G401.6 (cell line): Measurements from ENCODE around the gene FUZ.
"Not testable (repeated sequence)": the region's sequence is repeated elsewhere in the genome, so short reads cannot be mapped to it uniquely, and the experiment has no call there.

Source experiments
- FAIRE-seq: peaks from 2 replicates; lab custom pipeline; 2012; peaks lifted over from hg19 to GRCh38; lab: Jason Lieb, UNC

FUZ gene

DNA sequence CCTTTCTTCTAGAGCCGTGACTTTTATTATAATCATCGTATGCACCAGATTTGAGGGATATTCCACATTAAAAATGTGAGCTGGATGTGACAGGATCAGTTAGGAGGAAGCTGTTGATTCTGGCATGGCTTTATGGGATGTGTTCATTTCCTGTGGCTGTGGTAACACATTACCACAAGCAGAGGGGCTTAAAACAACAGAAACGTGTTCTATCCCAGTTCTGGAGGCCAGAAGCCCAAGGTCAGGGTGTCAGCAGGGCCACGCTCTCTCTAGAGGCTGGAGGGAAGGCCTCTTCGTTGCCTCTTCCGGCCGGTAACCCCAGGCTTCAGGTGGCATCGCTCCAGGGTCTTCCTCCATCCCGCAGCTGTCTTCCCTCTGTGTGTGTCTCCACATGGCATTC is 19.5 kb upstream of the FUZ start:
- no peak for FAIRE-seq

DNA sequence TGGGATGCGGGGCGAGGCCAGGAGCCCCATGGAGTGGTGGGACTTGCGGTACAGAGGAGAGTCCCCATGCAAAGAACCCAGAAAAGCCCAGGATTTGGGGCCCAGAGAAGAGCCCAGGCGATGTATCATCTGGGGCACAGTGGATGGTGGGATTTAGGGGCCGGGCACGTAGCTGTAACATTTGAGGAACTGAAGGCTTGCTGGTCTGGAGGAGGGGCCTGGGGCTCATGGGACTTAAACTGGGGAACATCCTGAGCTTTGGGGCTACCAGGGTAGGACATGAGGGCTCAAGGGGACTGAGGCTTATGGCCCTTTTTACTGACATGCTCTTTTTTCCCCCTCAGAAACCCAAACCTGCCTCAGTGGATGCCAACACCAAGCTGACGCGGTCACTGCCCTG is 18.5 kb upstream of the FUZ start:
- FAIRE-seq, result no peak

GRCh38 chr19:49830766-49831165 is 17.7 kb upstream of the FUZ start:
- FAIRE-seq, result no peak

DNA sequence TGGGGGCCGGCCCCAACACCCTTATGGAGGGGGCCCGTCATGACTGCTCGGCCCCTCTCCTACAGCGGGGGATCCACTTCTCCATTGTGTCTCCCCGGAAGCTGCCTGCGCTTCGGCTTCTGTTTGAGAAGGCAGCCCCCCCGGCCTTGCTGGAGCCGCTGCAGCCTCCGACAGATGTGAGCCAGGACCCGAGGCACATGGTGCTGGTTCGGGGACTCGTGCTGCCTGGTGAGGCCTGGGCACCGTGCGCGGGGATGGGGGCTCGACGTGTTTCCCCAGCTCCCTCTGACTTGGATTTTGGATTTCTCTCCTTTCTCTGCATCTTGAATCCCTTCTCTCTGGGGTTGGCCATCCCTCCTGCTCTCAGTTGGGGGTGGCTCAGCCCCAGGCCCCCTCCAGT is 16.6 kb upstream of the FUZ start:
- no peak for FAIRE-seq

DNA sequence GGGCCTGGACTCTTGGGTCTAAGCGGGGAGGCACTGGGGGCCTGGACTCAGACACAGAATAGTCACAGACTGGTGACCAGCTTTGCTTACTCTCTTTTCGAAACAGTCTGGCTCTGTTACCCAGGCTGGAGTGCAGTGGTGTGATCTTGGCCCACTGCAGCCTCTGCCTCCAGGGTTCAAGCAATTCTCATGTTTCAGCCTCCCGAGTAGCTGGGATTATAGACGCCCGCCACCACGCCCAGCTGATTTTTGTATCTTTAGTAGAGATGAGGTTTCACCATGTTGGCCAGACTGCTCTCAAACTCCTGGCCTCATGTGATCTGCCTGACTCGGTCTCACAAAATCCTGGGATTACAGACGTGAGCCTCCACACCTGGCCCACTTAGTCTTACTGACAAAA is 16.1 kb upstream of the FUZ start:
- FAIRE-seq, result no peak

DNA sequence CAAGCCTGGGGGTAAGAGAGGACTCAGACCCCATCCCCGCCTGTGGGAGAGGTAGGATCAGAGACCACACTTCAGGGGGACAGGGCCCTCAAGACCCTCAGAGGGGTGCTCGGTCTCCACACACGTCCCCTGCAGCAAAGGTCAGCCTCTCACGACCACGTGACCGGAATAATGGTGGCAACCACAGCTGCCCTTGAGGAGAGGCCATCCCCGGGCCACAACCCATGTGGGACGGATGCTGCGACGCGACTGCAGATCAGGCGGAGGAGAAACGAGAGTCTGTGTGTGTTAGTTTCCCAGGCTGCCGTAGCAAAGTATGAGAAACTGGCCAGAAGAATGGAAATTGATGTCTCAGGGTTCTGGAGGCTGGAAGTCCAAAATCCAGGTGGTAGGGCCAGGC is 13.9 kb upstream of the FUZ start:
- no peak for FAIRE-seq

DNA sequence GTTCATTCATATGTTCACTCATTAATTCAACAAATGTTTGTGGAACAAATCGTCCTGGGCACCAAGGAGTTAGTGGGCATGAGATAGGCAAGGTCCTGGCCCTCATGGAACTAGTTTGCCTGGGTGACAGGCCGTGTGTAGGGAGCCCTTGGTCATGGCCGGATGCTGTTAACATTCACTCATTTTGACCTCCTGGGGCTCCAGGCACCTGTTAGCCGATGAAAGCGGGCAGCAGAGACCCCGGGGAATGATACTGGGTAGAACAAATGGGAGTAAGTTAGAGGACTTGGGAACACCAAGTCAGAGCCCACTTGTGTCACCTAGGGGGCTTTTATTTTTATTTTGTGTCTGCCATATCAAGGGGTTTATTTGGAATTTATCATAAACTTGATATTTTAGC is 11.6 kb upstream of the FUZ start:
- FAIRE-seq, result no peak

DNA sequence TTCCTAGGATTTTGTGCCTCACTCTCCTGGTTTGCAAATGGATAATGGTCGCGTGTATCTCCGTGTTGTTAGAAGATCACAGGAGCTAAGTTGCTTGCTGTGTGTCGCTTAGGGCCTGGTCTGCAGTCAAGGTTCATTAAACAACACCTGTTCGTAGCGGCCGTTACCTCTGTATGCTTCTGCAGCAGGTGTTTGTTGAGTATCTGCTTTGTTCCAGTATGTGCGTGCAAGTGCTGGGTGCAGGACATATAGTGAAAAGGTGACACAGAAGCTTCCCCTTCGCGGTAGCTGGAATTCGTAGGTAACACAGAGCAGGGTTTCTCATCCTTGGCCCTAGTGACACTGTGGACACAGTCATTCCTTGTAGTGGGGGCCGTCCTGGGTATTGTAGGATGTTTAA is 10.4 kb upstream of the FUZ start:
- no peak for FAIRE-seq

DNA sequence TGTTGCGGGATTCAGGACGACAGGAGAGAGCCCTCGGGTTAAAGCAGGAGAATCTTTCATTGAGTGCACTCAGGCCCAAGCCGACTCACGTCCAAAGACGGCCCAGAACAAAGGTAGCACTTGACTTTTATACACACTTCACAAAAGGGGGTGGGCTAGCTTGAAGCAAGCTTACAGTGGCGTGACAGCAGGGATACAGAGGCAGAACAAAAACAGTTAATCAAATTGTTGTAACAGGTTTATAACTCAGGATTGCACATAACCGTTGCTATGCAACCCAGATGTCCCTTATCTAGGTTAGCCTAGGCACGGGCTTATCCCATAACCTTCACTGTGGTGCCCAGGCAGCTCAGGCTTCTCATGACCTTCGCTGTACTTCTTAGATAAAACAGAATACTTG is 7.0 kb upstream of the FUZ start:
- no peak for FAIRE-seq

GRCh38 chr19:49819452-49820115 is 6.5 kb upstream of the FUZ start:
- FAIRE-seq, result not testable (repeated sequence)

GRCh38 chr19:49818649-49819370 is 5.7 kb upstream of the FUZ start:
- FAIRE-seq, result no peak

DNA sequence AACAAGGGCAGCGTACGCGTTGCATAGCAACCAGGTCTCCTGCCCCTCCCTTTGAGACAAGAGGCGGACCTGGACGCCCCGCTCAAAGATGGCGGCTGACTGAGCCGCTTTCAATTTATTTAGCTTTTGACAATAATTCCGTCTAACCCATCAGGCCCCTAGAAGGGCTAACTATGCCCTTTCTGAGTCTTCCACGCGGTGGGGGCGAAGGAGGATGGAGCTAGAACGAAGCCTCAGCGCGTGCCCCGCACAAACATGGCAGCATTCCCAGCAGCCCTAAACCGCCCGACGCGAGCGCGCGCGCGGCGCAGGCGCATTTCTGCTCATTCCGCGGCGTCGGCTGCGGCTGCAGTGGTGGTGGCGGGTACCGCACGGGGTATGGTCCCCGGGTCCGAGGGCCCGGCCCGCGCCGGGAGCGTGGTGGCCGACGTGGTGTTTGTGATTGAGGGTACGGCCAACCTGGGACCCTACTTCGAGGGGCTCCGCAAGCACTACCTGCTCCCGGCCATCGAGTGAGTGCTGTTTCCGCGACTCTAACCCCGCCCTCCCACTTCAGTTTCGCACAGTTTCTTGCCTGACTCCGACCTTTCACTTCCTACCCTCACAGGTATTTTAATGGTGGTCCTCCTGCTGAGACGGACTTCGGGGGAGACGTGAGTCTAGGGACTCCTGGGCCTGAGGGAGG is 5.0 kb upstream of the FUZ start, which contains the start of gene MED25:
MED25 (plus strand) TSS at position 326 of the 685 bp plus-strand sequence; CDS start at position 379, 53 bp downstream.
- peak; percentile 23 for FAIRE-seq

DNA sequence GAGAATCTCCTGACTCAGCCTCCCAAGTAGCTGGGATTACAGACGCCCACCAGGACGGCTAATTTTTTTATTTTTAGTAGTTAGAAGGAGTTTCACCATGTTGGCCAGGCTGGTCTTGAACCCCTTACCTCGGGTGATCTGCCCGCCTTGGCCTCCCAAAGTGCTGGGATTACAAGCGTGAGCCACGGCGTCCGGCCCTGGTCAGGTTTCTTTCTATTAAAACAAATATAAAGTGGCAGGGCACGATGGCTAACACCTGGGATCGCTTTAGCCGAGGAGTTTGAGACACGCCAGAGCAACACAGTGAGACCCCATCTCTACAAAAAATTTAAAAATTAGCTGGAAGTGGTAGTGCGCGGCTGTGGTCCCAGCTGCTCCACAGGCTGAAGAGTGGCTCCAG is 3.5 kb upstream of the FUZ start:
- FAIRE-seq, result no peak

GRCh38 chr19:49814010-49814409 is 918 bp upstream of the FUZ start:
- no peak for FAIRE-seq

DNA sequence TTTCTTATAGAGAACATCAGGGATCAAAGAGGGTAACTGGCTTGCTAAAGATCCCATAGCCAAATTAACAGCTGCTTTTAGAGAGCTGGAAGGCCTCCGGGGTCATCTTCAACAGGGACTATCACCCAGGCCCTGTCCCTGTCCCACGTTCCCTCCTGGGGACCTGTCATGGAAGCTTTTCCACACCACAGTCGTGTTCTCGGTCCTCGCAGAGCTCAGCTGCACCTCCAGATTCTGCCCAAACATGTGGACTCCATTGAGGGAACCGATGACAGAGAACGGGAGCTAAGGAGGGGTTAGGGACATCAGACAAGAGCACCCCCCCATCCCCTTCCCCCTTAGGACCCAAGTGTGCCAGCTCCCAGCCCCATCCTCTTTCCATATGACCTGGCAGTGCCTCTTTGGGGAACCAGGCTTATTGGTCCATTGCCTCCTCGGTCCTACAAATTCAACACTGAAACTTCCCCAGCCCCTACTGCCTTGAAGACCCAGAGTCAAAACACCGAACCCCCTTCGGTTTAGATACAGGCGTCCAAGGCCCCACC is 568 bp downstream of the FUZ start:
- no peak for FAIRE-seq

DNA sequence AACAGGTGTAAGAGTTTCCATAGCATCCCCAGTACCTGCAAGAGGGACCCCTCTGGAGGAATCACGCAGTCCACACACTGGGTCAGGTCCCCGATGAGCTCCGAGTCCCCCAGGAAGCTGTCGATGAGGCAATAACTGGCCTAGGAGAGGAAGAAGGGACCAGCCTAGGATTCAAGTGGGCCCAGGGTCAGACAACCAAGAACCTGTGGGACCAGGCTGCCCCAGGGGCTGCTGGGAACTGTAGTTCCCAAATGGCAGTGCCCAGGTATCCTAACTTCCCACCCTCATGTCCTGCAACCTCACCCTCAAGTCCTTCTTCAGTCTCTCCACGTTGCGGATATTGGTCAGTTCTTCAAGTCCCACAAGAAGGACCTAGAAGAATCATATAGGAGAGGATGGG is 1.8 kb downstream of the FUZ start:
- FAIRE-seq, result no peak

DNA sequence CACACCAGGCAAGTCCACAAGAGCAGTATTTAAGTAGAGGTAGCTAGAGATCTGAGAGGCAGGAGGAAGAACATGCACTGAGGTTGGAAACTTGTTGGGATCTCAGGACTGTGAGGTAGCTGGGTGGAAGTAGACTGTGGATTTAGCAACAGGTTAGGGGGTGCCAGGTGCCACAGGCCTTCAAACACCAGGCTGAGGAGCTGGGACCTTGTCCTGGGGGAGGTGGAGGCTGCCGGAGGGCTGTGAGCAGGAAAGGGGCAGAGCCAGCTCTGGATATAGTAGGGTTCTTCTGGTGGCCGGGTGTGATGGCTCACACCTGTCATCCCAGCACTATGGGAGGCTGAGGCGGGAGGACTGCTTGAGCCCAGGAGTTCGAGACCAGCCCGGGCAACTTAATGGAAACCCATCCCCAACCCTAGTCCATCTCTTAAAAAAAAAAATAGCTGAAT is 3.1 kb downstream of the FUZ start:
- no peak for FAIRE-seq

GRCh38 chr19:49809160-49809940 is 3.7 kb downstream of the FUZ start:
- no peak for FAIRE-seq

DNA sequence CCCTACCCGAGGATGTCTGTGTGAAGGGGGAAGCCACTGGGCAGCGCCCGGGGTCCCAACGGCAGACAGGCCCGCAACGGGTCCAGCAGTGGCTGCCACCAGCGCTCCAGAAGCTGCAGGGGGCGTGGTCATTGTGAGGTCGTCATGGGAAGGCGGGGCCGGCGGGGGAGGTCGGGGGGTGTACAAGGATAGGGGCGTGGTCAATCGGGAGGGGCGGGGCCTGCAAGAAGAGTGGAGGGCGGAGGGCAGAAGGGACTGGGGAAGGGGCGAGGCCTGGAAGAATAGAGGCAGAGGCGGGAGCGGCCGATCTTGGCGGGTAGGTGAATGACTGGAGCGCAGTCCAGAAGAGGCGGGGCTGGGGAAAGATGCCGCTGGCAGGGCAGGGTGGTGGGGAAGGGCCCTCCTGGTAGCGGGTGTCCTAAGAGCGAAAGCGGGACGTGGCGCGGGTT is 4.4 kb downstream of the FUZ start:
- no peak for FAIRE-seq

DNA sequence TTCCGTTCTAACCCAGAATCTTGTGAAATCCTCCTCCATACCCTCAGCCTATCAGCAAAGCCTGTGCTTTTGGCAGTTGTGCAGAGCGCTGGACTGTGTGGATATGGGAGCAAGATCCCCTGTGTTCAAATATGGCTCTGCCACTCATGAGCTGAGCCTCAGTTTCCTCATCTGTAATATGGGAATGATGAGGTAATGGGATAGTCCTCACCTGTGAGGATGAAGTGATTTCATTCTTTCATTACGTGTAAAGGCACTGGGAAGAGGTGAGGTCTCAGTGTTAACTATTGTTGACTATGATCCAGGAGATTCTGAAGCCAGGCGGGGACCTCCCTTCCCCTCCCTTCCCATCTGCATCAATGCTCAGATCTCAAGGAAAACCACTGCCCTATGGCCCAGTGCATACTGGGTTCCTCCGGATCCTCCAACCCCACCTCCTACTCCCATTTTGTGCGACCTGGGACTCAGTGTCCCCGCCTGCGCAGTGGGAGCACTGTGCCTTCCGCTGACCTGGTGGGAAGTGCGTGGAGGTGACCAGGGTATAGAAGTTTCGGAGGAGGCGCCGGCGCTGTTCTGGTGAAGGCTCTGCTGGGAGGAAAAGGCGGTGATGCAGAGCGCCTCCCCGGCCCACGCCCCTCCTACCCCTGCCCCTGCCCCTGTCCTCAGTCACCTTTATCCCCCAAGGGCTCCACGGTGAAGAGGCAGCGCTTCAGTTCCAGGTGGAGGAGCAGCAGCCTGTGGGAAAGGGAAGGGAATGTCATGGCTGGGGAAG is 5.0 kb downstream of the FUZ start:
- no peak for FAIRE-seq
